Embryonic facial prominence (tissue), 1 donor: ENCODE results near the gene ARSB.
"Not testable (repeated sequence)": the region's sequence is repeated elsewhere in the genome, so short reads cannot be mapped to it uniquely, and the experiment has no call there.

Source experiments
- DNase-seq: peaks from one replicate; pipeline ENCODE4 v3.0.0-alpha.2; 2016; ENCODE audit errors: extremely low spot score

ARSB gene

DNA sequence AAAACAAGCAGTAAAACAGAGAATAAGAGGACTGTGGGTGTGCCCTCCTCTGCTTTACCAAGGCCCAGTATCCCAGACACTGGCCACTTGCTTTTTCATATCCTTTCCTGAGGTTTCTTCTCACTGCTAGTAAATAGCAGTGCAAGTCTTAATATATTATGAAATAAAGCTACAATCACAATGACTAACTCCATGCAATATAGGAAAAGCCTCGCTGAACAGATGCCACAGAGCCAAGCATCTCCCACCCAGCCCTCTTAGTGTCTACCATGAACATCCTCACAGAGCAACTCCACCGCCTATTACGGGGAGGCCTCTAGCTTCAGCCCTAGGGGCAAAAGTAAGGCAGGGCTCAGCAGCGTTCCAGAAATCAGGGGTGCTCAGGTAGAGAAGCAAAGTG lies 205.8 kb downstream of the ARSB start:
- no peak for DNase-seq

DNA sequence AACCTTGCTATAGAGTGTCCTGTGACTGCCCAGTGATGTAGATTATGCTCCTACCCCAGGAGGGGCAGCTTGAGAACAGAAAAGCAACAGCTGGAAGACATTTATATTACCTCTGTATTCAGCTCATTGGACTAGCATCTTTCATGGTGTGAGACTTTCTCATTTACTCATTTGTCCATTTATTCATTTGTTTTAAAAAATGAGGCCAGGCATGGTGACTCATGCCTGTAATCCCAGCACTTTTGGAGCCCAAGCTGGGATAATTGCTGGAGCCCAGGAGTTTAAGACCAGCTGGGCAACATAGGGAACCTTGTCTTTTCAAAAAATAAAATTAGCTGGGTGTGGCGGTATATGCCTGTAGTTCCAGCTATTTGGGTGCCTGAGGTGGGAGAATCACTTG lies 206.6 kb downstream of the ARSB start:
- DNase-seq: no peak

DNA sequence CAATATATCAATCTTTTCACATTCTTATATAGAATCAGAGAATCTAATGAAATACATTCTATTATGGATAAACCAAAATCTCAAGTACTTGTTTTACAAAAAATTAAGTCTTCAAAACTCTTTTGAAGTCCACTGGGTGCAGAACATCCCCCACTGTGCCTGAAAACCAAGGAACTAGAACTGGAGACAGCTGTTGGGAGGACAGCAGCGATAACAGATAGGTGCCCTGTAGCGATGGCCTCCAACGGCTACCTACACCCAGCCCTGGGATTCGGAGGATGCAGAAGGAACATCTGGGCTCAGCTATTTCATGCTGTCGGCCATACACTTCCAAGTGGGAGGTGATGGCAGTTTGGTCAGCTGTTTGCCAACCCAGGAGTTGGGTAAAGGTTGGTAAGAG lies 207.2 kb downstream of the ARSB start:
- DNase-seq: no peak

DNA sequence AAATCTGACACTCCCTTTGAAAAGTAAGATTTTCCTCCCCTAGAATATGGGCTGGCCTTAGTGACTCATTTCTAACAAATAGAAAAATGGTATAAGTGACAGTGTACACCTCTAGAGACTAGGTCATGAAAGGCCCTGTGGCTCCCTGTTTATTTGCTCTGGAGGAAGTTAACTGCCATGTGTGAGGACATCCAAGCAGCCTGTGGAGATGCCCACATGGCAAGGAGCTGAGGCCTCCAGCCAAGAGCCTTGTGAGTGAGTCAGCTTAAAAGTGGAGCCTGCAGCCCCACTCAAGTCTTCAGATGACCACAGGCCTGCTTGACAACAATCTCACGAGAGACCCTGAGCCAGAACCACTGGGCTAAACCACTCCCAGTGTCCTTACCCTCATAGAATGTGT lies 208.5 kb downstream of the ARSB start:
- DNase-seq: no peak

DNA sequence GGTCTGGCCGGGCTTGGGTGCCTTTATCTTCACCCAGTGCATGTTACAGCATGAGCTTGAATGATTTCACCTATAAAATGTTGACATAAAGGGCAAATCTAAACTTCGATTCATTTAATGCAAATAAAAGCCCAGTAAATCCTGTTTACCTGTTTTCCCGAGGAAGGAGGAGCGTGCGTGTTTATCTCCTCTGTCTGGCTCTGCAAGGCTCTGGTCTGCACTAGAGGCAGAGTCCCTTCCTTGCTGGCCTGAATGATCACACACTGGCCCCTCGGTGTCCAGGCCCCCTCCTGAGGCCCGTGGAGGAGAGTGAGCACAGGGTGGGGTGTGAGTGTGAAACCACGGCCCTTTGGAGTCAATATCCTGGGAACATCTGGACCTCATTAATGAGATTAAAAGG lies 211.5 kb downstream of the ARSB start:
- DNase-seq: no peak

DNA sequence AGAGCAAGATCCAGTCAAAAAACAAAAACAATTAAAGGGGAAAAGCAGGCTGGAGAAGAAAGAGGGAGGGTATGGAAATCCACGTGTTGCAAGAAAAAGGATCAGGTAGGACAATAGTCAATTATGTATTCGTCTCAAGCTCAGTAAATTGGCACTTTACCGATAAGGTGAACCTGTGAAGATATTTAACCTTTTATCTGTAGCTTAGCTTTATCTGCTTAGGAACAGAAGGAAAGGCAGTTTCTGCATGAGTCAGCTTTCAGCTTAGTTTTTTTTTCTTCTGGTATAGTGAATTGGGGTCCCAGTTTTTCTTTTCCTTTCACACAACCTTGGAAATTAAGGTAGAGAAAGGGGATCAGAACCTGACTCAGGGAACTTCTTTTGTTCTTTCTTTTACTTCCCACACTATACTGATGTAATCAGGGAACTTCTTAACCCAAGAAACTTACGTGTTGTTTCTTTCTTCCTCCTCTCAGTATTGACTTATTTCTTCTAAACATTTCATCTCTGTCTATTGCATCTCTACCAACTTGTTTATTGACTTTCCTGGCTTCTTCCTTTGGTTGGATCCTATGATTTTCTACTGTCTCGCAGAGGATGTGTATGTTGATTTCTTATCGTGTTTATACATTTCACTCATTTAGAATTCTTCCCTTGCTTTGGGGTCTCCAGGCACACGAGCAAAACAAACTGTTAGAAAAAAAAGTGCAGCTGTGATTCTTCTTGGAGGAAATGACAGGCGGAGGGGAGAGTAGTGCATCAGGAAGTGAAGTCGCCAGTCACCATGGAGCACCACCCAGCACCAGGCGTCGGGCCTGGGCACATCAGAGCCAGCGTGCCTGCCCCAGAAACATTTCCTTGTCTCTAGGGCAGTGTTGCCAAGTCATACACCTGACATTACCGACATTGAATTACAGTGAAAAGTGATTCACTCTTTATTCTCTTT lies 213.6 kb downstream of the ARSB start:
- no peak for DNase-seq

DNA sequence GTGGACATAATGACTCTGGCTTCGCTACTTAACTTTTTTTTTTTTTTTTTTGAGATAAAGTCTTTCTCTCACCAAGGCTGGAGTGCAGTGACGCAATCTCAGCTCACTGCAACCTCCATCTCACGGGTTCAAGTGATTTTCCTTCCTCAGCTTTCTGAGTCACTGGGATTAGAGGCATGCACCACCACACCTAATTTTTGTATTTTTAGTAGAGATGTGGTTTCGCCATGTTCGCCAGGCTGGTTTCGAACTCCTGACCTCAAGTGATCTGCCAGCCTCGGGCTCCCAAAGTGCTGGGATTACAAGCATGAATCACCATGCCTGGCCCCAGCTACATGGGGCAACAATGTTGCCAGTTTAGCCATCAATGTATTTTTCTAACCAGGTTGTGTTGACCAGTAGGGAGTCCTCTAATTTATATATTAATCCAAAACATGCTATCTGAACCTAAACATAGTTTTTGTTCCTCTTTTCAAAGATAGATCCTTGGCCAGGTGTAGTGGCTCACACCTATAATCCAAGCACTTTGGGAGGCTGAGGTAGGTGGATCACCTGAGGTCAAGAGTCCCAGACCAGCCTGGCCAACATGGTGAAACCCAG lies 216.2 kb downstream of the ARSB start:
- DNase-seq: no peak

DNA sequence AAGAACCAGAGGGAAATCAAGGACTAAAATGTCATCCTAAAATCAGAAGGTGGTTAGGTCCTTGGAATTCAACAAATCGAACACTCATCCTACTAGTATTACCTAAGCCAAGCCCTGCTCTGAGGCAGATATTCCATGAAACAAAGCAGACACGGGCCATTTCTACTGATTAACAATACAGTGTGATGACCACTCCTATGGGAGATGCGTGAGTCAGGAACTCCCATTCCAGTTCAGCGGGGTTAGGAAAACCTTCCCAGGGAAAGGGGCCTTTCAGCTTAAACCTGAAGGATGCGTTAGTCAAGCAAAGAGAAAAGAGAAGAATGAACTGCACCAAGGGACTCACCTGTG lies 218.7 kb downstream of the ARSB start:
- DNase-seq: no peak

DNA sequence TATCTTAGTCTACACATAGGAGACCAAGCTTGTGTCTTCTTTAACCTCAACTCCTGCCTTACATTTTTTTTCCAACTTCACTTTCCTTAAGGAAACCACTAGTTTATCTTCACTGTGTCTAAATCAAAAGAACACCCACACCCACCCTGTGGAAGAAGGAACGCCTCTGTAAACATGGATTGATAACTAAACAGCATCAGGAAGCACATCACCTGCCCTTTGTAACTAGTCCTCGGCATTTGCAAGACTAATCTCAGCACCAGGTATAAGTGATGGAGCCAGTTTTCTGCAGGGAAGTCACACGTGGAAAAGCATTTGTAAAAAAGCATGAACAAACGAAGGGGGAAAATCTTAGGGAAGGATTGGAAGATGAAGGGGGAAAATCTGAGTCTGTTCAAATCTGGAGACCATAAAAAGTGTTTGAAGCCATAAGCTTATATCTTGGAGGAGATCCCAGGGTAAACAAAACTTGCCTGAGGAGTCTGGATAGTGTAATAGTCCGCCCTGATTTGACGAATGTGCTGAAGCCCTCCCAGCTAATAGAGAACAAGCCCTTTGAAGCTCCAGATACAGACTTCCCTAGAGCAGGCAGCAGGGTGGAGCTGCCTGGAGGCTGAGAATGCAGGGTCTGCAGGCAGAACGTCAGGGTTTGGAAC lies 219.2 kb downstream of the ARSB start:
- no peak for DNase-seq

DNA sequence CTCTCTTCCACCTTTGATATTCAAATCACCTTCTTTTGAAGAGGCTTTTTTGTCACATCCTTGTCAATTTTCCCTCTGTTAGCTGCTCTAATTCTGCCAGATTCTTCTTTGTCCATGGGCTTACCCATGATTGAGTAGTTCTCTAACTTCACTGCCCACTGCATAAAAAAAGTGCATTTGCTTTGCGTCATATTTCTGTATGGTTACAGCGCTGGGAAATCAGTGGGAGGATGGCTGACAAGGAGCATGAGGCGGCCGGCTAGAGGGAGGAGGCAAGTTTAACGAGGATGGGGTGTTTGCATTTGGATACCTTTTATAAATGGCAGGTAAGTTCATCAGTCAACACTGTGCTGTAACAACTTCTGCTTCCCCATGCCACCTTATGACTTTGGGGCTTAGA lies 220.0 kb downstream of the ARSB start:
- no peak for DNase-seq

DNA sequence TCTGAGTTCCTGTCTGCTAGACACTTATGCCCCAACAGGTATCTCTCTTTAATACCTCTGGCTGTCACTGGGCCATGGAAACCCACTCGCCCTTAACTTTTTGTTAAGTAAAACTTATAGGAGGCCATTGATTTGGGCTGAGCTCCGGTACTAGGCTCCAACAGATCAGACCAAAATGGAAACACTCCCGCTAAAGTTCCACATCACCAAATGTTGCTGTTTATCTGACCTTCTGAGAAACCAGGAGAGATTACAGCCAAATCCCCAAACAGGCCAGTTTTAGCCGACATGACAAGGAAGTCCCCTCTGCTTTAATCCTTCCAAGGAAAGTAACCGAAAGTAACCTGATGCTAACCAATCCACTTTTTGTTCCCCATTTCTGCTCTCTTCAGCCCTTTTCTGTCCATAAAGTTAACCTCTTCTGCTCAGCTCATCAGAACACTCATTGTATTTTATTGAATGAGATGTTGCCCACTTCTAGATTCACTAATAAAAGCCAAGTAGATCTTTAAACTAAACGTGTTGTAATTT lies 221.4 kb downstream of the ARSB start:
- DNase-seq: no peak

DNA sequence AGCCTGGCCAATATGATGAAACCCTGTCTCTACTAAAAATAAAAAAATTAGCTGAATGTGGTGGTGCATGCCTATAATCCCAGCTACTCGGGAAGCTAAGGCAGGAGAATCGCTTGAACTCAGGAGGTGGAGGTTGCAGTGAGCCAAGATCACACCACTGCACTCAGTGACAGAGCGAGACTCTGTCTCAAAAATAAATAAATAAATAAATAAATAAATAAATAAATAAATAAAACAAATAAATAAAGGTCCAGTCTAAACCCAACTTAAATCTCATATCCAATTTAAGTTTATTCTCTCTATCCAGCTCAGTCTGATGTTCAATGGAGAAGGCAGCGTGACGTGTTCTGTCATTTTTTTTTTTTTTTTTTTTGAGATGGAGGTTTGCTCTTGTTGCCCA lies 222.4 kb downstream of the ARSB start:
- not testable (repeated sequence) for DNase-seq

DNA sequence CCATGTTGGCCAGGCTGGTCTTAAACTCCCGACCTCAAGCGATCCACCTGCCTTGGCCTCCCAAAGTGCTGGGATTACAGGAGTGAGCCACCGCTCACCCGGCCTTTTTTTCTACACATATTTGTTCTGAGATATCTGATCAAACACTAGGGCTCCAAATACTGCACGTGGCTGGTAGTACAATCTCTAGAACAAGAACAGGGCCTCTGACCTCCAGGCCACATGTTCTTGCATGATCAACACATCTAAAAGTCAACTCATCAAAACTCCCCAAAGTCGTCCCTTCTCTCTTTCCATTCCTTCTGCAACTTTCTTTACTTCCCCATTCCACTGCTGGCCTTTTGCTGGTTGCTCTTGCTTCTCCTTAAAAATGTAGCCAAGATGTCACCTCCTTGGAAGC lies 223.3 kb downstream of the ARSB start:
- no peak for DNase-seq

DNA sequence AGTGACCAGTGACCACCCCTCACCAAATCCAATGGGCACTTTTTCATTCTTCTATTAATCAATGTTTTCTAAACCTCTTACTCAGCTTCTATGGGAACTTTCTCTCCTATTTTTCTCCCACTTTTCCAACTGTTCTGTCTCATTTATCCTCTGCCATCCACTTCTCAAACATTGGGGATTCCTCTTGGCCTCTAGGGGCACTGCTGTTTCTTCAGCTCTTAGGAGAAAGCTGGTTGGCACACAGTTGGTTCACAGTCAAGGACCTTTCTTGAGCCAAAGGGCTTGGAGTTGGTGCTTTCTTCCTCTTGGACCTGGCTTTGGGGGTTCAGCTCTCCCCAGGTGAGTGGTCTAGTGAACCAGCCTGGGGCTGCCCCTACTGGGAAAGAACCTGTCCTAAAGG lies 224.3 kb downstream of the ARSB start:
- no peak for DNase-seq

DNA sequence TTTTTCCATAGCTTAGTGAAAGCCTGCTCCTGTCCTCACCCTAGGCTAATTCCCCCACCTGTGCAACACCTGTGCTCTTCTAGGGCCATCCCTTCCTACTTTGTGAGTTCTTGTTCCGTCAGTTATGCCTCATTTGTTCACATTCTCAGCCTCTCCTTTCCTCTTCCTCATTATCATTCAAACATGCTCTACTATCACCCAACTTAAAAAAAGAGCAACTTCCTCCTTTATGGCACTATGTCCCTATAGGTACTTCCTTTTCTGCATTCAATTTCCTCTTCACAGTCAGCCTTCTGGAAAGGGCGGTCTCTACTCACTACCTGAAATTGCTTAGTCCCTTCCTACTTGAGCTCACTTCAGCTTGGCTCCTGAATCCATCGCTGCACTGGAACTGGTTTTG lies 224.7 kb downstream of the ARSB start:
- no peak for DNase-seq

DNA sequence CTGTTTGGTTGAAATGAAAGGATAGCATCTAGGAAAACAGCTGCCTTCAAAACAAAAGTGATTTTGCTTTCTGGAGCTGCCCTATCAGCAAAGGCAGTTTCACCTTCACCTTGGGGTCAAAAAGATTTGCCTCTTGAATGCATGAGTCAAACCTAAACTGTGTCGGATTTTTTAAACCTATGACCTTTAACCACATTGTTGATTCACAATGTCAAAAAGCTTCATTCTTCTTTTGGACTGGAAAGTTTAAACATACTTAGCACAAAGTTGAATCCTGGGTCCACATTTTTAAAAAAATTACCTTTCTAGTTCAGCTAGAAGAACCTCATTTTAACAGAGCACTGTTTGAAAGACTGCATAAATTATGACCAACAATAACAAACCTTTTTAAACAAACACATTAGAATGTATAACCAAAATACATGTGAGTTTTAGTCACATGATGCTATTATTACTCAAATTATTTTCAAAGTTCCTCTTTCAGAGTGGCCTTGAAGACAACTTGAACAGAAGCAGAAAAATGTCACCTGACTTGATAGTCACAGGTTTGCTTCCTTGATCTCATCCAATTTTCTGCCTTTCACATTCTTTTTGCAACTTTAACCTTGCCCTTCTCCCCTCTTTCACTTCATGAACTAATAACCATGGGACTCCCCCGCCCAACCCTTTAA lies 226.8 kb downstream of the ARSB start:
- no peak for DNase-seq

DNA sequence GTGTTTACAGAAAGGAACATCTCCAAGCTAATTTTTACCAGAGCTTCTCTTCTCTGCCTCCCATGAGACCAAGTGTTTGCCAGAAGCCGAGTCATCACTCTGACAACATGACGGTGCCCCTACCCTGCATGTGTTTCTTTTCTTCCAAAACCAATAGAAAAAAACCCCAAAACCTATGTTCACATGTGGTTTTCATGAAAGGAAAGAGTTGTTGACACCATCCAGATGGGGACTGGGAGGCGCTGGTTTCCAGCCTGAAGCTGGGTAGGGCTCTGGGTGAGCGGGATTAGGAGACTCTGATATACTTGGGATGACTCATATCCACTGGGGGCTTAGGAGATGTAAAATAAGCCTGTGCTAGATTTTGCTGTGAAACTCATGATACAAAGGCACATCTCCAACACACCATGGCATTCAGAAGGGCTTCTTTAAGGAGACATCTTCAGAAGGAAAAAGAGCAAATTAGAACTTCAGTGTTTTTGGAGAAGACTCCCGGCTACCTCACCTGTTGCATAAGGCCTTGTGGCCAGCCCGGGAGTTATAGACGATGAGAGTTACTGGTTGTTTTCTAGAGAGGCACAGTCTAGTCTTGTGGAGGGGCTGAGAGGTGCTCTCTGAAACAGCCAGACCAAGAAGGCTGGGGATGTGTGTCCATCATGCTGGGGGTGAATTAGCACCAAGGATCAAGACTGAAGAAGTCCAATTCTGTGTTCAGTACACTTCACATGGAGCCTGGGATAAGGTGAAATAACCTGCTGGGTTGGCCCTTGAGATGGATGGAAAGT lies 227.6 kb downstream of the ARSB start:
- DNase-seq: no peak

DNA sequence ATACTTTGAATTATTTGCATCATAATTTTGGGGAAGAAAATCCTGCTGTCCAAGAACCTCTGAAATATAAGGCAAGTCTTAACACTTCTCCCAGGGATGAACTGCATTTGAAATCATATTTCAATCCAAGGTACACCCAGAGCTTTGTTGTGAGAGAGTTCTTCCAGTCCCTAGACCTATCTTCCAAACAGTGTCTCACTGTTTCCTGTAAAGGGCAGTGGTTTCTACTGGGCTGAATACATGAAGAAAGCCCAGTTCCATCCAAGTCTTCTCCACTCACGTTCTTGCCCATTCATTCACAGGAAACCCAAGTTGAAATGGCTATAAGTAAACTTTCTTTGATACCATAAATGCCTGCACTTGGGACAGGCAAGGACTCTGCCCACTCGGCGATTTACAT lies 228.3 kb downstream of the ARSB start:
- DNase-seq: no peak

DNA sequence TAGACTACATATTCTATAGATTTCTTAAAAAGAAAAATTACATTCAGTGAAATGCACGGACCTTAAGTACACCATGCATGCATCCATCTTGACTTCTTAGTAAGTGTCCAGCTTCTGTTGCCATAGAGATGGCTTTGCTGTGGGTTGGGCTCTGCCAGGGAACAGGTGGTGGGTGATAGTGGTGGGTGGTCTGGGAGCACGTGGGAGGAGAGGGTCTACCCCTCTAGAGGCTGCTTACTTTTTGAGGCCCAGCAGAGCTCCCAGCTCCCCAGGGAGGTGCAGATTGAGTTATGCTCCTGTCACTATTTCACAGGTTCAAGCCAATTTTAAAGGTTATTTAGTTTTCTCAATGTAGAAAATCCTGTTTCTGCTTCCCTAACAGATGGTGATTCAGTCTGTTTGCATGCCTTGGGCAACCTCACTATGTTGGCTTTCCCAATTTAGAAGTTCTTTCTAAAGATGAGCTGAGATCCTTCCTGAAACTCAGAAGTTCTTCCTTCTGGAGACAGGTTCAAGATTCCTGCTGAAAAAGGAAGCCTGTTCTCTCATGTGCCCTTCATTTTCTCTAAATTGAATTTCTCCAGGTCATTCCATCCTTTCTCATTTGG lies 229.2 kb downstream of the ARSB start:
- DNase-seq: no peak

DNA sequence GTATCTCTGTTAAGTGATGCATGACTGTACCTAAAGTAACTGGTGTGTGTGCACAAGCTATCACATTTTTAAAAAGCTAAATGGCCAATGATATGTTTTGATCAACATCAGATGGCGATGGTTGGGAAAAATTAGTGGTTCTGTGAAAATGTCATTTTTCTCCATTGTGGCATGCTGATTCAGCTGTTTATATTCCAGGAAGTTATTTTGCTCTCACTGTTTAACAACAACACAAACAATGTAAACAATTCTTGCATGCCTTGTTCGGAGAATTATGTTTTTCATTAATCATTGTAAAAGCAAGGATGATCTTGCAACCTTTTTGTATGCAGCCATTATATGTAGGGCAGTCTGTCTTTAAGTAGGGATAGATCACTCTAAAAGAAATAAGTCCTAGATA lies 230.5 kb downstream of the ARSB start:
- DNase-seq: no peak

DNA sequence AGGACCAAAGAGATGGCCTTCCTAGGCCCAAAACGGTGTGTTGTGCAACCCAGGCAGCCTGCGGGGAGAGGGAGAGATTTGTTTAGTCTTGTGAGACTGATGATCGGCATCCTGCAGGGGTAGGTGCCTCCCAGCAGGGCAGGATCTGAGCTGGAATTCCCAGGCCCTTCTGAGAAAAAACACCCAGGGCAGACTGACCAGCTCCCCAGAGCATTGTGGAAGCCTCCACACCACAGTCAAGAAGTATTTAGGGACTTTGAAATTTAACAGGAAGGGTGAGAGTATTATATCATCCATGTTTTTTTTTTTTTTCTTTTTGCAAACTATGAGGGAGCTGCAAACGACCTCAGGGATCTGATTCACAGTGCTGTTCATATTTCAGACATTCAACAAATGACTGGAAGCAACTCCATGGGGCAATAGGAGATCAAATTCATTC lies 232.0 kb downstream of the ARSB start:
- DNase-seq: no peak
